Stromal cell of bone marrow (primary cell): ENCODE results near the gene CRYBG2.
A peak's percentile ranks its signal among the peaks of the same experiment; 100 is the strongest.
"Not testable (repeated sequence)": the region's sequence is repeated elsewhere in the genome, so short reads cannot be mapped to it uniquely, and the experiment has no call there.

Experiments
- DNase-seq: peaks from one replicate; pipeline ENCODE4 v3.0.0-alpha.2; 2012; ENCODE audit warnings: low read depth

Gene CRYBG2

GRCh38 chr1:26317612-26318337 is 36.2 kb downstream of the CRYBG2 start, which contains the start of gene CD52:
Gene CD52 (plus strand): TSS chr1:26317958. CDS start chr1:26318018, 60 bp downstream.
- DNase-seq: no peak

- no peak for DNase-seq
Observed at GRCh38 chr1:26317146-26317545, 36.8 kb downstream of the CRYBG2 start.

GRCh38 chr1:26315874-26316850 is 37.8 kb downstream of the CRYBG2 start:
- DNase-seq: no peak

- no peak for DNase-seq
Observed at GRCh38 chr1:26314501-26314900, 39.4 kb downstream of the CRYBG2 start.

GRCh38 chr1:26307966-26308899 is 45.7 kb downstream of the CRYBG2 start:
- not testable (repeated sequence) for DNase-seq

- DNase-seq: no peak
Observed at GRCh38 chr1:26307363-26307781, 46.6 kb downstream of the CRYBG2 start.

- peak; percentile 93 for DNase-seq
Observed at GRCh38 chr1:26306290-26307229, 47.4 kb downstream of the CRYBG2 start, which contains the start of gene UBXN11. Gene UBXN11 (minus strand): TSS chr1:26306636. CDS start chr1:26302883, 3,753 bp downstream.

- DNase-seq: no peak
Observed at GRCh38 chr1:26305667-26306289, 48.2 kb downstream of the CRYBG2 start.

- DNase-seq: peak; percentile 54
Observed at GRCh38 chr1:26302733-26303405, 51.1 kb downstream of the CRYBG2 start.

- DNase-seq: no peak
Observed at GRCh38 chr1:26300578-26301275, 53.2 kb downstream of the CRYBG2 start.

GRCh38 chr1:26297791-26298124 is 56.2 kb downstream of the CRYBG2 start:
- no peak for DNase-seq

GRCh38 chr1:26297057-26297790 is 56.7 kb downstream of the CRYBG2 start:
- no peak for DNase-seq

GRCh38 chr1:26296340-26297056 is 57.4 kb downstream of the CRYBG2 start:
- no peak for DNase-seq

GRCh38 chr1:26295194-26296138 is 58.5 kb downstream of the CRYBG2 start:
- no peak for DNase-seq

GRCh38 chr1:26293911-26294463 is 59.9 kb downstream of the CRYBG2 start:
- DNase-seq: no peak

- not testable (repeated sequence) for DNase-seq
Observed at GRCh38 chr1:26292735-26293134, 61.2 kb downstream of the CRYBG2 start.
